Mononuclear cell (primary cell): ENCODE data around the gene ZNF883. TPM values are rescaled to one million over a fixed set of nuclear protein-coding genes. Genes with fewer than 3 reads are reported as not detected.
"Not testable (repeated sequence)": the region's sequence is repeated elsewhere in the genome, so short reads cannot be mapped to it uniquely, and the experiment has no call there.

Source experiments
- H3K27me3 ChIP-seq: 2 replicates; pipeline ENCODE4 v1.6.0; 2011; ENCODE audit warnings: low read length, control low read depth; ENCODE audit not compliant: insufficient read depth
- H3K4me1 ChIP-seq: 2 replicates; pipeline ENCODE4 v1.5.1; 2011; ENCODE audit warnings: mild to moderate bottlenecking, low read length, control low read depth; ENCODE audit not compliant: insufficient read depth
- H3K4me3 ChIP-seq: 2 replicates; pipeline ENCODE4 v1.5.1; 2011; ENCODE audit warnings: mild to moderate bottlenecking, low read length, moderate library complexity
- H3K9me3 ChIP-seq: 2 replicates; pipeline ENCODE4 v1.5.1; 2011; ENCODE audit warnings: low read depth, mild to moderate bottlenecking, control low read depth, low read length
- total RNA-seq: library from RNA; depleted of rRNA; stranded (reverse); fragments of >200 nt; gene quantifications from one replicate; pipeline ENCODE4 v1.2.3, GENCODE V29; 2012

Gene ZNF883
- 0.84 TPM for total RNA-seq

DNA sequence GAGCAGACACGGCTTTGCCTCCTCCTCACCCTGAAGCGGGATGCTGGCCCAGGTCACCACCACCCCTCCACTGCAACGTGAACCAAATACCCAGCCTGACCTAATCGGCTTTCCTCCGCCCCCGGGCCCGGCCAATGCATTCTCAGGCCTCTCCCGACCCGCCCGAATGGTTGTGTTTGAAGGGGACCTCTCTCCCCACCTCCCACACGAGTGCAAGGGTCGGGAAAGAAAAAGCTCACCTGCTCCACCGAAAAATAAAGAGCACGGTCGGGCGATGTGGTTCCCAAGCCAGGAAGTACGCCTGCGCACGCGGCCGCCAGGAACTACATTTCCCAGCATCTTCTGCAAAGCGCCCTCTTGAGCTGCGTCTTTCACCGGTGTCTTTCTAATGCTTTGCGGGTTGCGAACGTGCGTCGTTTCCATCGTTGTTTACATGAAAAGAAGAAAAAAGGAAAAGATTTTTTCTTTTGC is at the start of gene ZNF883:
Gene ZNF883 (minus strand): TSS at position 282 of the 471 bp plus-strand sequence.
- Histone ChIP-seq H3K27me3 (peaks cover 16% of the 10 kb centered on the region), H3K4me3 (peak within 1 kb of the TSS; percentile 13), H3K4me1 (no peaks in the 10 kb centered on the region), H3K9me3 (peaks cover 5% of the 10 kb centered on the region)

DNA sequence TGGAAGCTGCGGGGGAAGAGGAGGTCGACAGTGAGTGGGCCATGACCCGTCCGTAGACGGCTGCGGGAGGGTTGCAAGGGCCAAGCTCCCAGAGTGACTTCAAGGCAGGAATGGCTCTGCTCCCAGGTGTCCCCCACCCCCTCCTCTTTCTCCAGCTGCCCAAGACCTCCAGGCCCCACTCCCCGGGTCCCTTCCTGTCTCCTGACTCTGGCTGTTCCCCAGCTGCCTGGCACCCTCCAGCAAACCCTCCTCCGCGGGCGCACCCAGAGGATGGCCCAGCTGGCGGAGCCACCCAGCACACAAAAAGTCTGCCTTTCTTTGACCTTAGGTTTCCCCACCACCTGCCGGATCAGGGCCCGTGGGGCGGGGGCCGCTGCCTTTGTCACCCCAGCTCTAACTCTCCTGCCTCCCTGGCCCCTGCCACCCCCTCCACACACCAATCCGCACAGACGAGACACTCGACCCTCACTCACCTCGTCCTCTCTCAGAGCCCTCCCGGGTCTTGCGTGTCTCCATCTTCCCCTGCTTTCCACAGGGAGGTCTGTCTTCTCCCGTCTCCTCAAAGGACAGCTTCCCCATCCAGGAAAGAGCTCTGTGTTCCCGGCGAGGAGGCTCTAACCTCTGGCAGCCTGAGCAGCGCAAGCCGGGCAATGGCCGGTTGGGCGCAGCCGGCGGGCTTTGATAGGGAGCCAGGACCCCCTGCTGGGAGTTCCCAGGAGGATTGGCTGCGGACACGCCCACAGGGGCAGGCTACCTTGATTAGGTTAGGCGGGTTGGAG is 49.3 kb upstream of the ZNF883 start:
- peaks cover 17% of the 10 kb centered on the region for H3K9me3 ChIP-seq
- not testable (repeated sequence) for H3K4me3 ChIP-seq, H3K4me1 ChIP-seq
- peaks cover 30% of the 10 kb centered on the region for H3K27me3 ChIP-seq

DNA sequence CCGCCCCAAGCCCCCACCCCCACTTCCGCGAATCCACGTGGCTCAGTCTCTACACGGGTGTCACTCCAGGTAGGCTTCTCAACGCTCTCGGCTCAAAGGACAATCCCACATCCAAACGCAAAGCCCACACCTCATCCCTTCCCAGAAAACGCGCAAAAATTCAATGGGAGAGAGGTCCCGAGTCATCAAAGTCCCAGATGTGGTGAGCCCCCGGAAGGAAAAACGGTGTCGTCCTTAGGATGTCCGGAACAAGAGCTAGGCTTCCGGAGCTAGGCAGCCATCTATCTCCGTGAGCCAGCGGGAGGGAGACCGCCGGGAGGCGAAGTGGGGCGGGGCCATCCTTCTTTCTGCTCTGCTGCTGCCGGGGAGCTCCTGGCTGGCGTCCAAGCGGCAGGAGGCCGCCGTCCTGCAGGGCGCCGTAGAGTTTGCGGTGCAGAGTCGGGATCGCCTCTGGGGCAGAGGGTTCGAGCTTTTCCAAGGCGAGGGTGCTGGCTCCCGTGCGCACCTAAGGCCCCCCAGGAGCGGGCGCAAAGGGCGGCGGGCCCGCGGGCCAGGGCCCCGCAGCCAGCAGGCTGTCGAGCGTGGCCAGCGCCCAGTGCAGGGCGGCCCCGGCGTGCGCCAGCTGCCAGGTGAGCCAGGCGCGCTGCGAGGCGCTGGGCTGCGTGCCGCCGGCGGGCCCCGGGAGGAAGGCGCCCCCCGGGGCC is 47.7 kb upstream of the ZNF883 start:
- not testable (repeated sequence) for H3K4me3 ChIP-seq, H3K4me1 ChIP-seq
- Histone ChIP-seq H3K9me3 (peaks cover 29% of the 10 kb centered on the region), H3K27me3 (peaks cover 40% of the 10 kb centered on the region)

DNA sequence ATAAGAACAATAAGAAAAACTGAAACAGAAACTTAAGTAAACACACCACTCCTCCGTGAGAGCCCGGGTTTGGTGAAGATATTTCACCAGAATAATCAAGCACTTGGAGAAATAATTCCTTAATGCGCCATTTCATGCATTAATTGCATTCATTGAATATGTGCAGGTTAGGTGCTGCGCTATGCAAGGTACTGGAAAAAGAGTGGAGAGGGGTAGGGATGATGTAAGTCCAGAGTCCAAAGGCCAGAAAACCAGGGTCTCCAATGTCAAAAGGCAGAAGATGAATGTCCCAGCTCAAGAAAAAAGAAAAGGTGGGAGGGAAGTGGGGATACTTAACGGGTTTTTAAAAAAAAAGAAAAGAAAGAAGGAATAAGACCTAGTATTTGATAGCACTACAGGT is 45.2 kb upstream of the ZNF883 start:
- Histone ChIP-seq H3K27me3 (peaks cover 37% of the 10 kb centered on the region), H3K4me3 (peak overlapping the region; percentile 60), H3K9me3 (peaks cover 54% of the 10 kb centered on the region), H3K4me1 (peaks cover 5% of the 10 kb centered on the region)

DNA sequence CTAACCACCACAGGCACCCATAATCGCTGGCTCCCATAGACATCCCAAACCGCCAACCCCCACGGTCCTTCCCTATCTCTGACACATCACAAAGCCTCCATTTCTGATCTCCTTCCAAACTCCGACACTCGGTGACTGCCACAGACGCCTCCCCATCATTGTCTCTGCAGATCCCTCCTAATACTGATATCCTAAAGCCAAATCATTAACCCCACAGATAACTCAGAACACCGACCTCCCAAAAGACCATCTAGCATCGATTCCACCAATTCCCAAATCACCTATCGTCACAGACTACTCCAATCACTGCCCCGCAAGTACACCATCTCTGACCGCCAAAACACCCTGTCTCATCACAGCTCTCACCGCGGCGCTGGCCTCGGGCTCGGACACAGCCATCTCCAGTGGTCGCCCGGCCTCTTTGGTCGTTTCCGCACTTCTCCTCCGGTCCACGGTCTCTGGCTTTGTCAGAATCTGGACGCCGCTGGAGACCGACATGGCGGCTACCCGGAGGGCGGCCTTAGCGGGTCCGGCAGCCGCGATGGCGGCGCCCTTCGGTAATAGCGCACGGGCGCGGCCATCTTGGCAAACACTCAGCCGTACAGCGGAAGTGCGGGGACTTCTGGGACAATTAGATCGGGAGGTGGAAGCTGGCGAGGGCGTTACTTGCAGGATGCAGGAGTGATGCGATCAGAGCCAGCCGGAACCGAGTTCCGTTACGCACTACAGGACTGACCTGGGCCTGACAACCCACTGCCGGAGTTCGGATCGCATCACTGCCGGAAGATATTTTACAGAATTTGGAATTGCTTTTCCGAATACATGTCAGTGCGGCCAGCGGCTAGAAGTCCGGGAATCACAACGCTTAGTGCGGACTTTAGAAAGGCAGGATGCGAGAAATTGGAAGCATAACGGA is 44.5 kb upstream of the ZNF883 start, which contains the start of gene ZFP37:
Gene ZFP37 (minus strand): TSS at position 534 of the 916 bp plus-strand sequence. CDS start 36 bp downstream, at position 498.
- H3K27me3 ChIP-seq, result peaks cover 37% of the 10 kb centered on the region
- peaks cover 5% of the 10 kb centered on the region for H3K4me1 ChIP-seq
- H3K4me3 ChIP-seq, result peak within 1 kb of the TSS; percentile 60
- H3K9me3 ChIP-seq, result peaks cover 59% of the 10 kb centered on the region

DNA sequence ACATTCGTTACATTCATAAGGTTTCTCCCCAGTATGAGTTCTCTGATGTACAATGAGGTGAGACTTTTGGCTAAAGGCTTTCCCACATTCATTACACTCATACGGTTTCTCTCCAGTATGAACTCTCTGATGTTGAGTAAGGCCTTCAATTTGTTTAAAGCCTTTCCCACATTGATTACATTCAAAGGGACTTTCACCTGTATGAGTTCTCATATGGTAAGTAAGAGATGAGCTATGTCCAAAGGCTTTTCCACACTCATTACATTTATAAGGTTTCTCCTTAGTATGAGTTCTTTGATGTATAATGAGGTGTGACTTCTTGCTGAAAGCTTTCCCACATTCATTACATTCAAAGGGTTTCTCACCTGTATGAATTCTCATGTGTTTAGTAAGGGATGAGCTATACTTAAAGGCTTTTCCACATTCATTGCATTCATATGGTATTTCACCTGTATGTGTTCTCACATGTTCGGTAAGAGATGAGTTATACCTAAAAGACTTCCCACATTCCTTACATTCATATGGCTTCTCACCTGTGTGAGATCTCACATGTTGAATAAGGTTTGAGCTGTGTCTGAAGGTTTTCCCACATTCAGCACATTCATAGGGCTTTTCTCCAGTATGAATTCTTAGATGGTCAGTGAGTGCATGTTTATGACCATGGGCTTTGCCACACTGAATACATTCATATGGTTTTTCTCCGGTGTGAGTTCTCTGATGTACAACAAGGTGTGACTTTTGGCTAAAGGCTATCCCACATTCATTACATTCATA is 31.1 kb upstream of the ZNF883 start:
- no peak overlapping the region for H3K4me3 ChIP-seq
- no peaks in the 10 kb centered on the region for H3K4me1 ChIP-seq
- peaks cover 96% of the 10 kb centered on the region for H3K9me3 ChIP-seq
- H3K27me3 ChIP-seq, result no peaks in the 10 kb centered on the region

DNA sequence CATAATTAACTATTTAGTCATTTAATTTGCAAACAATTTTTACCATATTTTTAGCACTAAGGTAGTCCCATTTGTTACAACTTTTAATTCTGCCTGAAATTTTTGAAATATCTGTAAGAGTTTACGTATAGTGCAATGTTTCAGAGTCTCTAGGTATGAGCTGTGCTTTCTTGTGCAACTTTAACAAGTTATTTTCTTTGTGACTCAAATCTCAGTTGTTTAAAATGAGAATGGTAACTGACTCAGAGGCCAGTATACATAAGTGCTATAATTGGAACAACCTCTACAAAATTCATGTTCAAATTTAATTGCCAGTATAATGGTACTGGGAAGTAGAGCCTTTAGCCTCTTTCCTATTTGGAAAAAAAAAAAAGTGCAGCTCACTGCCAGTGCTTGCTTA is 14.2 kb upstream of the ZNF883 start:
- no peak overlapping the region for H3K4me3 ChIP-seq
- H3K27me3 ChIP-seq, result peaks cover 4% of the 10 kb centered on the region
- peaks cover 54% of the 10 kb centered on the region for H3K9me3 ChIP-seq
- no peaks in the 10 kb centered on the region for H3K4me1 ChIP-seq

DNA sequence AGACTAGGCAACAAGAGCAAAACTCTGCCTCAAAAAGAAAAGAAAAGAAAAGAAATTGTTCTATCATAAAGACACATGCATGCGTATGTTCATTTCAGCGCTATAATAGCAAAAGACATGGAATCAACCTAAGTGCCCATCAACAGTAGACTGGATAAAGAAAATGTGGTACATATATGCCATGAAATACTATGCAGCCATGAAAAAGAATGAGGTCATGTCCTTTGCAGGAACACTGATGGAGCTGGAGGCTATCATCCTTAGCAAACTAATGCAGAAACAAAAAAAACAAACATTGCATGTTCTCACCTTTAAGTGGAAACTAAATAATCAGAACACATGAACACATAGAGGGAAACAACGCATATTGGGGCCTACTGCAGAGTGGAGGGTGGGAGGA is 6.3 kb upstream of the ZNF883 start:
- Histone ChIP-seq H3K4me3 (no peak overlapping the region), H3K27me3 (peaks cover 7% of the 10 kb centered on the region), H3K9me3 (peaks cover 28% of the 10 kb centered on the region), H3K4me1 (no peaks in the 10 kb centered on the region)

DNA sequence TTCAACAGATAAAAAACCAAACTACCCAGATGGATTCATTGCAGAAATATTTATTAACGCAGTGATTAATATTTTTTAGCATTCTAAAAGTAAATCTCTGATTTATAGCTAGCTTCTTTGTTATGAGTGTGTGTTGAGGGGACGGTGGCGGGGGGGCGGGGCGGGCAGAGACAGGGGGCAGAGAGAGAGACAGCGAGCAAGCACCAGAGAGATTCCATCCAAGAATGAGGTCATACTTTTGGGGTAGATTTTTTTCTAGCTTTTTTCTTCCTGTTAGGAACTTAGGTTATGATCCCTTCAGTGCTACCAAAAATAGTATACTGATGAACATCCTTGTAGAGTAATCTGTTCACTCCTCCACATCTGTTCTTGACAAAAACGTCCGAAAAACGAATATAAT is 500 bp upstream of the ZNF883 start:
- Histone ChIP-seq H3K4me1 (no peaks in the 10 kb centered on the region), H3K4me3 (no peak overlapping the region), H3K9me3 (peaks cover 5% of the 10 kb centered on the region), H3K27me3 (peaks cover 16% of the 10 kb centered on the region)

DNA sequence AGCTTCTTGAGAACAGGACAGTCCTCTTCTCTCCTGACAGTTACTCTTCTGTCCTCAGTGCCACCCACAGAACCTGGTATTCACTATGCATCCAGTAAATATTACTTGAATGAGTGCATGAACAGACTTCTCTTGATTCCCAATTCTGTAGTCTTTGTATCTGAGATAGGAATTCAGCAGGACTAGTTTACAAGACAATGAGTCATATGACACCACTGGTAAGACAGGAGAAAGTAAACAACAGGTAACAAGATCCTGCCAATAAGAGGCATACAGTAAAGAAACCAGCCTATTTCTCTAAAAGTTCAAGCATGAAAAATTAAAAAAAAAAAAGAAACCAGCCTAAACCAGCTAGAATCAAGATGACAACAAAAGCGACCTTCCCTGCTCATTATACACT is 6.2 kb downstream of the ZNF883 start:
- Histone ChIP-seq H3K27me3 (no peaks in the 10 kb centered on the region), H3K4me1 (no peaks in the 10 kb centered on the region), H3K9me3 (peaks cover 28% of the 10 kb centered on the region), H3K4me3 (no peak overlapping the region)

DNA sequence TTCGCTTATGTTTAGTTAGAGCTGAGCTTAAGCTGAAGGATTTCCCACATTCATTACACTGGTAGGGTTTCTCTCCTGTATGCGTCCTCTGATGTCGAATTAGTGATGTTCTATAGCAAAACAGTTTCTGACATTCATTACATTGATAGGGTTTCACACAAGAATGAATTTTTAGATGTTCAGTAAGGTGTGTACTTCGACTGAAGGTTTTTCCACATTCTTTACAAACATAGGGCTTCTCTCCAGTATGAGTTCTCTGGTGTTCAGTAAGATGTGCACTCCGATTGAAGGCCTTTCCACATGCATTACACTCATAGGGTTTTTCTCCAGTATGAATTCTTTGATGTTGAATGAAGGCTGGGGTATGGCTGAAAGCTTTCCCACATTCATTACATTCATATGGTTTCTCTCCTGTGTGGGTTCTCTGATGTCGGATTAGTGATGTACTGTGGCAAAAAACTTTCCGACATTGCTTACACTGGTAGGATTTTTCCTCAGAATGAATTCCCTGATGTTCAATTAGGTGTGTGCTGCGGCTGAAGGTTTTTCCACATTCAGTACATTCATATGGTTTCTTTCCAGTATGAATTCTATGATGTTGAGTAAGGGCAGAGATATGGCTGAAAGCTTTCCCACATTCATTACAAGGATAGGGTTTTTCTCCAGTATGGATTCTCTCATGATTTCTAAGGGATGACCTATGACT is 14.6 kb downstream of the ZNF883 start:
- no peaks in the 10 kb centered on the region for H3K4me1 ChIP-seq
- H3K27me3 ChIP-seq, result no peaks in the 10 kb centered on the region
- H3K4me3 ChIP-seq, result no peak overlapping the region
- peaks cover 72% of the 10 kb centered on the region for H3K9me3 ChIP-seq

DNA sequence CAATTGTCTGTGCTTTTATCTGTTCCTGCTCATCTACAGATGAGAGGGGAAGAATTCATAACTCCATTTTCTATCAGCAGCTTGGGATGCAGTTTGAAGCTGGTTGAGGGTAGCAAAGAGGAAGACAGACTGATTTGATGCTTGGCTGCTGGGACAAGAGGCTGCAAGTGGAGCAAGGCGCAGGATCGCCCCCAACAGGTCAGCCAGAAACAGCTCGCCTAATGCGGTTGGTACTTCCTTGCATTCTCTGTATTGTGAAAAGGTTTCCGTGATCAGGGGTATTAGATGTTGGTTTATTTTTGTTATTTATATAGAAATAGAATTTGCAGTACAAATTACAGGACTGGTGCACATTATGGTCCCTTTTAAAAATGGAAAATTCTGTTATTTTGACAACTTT is 40.6 kb downstream of the ZNF883 start:
- H3K27me3 ChIP-seq, result peaks cover 12% of the 10 kb centered on the region
- H3K9me3 ChIP-seq, result no peaks in the 10 kb centered on the region
- H3K4me3 ChIP-seq, result no peak overlapping the region
- H3K4me1 ChIP-seq, result no peaks in the 10 kb centered on the region

DNA sequence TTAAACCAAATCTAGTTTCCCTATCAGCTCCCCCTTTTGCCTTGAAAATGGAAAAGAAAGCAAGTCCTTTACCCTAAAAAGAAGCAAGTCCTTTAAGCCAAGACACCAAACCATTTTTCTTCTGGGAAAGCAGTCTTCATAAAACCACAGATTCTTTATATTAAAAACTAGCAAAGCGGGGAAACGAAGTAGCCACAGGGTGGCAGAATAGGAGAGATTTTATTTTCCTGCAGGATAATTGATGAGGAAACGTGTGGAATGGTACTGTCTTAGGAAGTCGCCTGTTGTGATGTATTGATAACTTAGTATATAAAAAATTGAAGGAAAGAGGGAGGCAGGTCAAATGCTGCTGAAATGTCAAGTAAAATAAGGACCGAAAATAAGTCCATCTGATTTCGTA is 41.1 kb downstream of the ZNF883 start:
- Histone ChIP-seq H3K4me1 (no peaks in the 10 kb centered on the region), H3K9me3 (no peaks in the 10 kb centered on the region), H3K4me3 (no peak overlapping the region), H3K27me3 (peaks cover 12% of the 10 kb centered on the region)

DNA sequence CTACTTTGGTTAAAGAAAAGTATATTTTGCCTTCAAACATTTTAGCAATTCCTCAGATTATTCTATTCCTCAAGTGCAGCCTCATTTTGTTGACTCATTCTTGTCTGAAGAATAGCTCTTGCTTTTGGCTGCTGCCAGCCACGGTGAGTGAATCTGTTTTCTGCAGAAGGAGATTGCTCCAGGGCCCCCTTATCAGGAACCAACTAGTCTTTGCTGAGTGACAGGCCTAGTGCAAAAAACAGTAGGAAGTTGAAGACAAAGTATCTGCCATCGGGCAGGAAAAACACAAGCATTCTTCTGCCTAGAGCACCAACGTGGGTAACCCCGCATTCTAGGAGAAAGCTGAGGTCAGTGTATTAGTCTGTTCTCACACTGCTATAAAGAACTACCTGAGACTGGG is 42.3 kb downstream of the ZNF883 start:
- Histone ChIP-seq H3K4me1 (no peaks in the 10 kb centered on the region), H3K27me3 (peaks cover 12% of the 10 kb centered on the region), H3K4me3 (no peak overlapping the region), H3K9me3 (no peaks in the 10 kb centered on the region)
